ENCODE measurements around the gene DNM3. TPM values are rescaled to one million over a fixed set of nuclear protein-coding genes. Genes with fewer than 3 reads are reported as not detected.

DNM3 gene
- total RNA-seq, 1 donor from 2014 or later = 1.3 TPM

GRCh38 chr1:171913385-171913784, 72.1 kb downstream of the DNM3 start:
- intact Hi-C loops (cut with micrococcal nuclease) = no loop called here

- intact Hi-C loops (cut with micrococcal nuclease) = no loop called here
Measured at GRCh38 chr1:171916315-171916771, 75.0 kb downstream of the DNM3 start.

GRCh38 chr1:171917331-171917730, 76.0 kb downstream of the DNM3 start:
- intact Hi-C loops (cut with micrococcal nuclease) = no loop called here

GRCh38 chr1:171919891-171920887, 78.9 kb downstream of the DNM3 start:
- intact Hi-C loops (cut with micrococcal nuclease) = no loop called here

GRCh38 chr1:171922999-171923398, 81.7 kb downstream of the DNM3 start:
- intact Hi-C loops (cut with micrococcal nuclease) = no loop called here

GRCh38 chr1:171929121-171929520, 87.8 kb downstream of the DNM3 start:
- intact Hi-C loops (cut with micrococcal nuclease) = no loop called here

- intact Hi-C loops (cut with micrococcal nuclease) = no loop called here
Measured at GRCh38 chr1:171931752-171932151, 90.5 kb downstream of the DNM3 start.

GRCh38 chr1:171934664-171935063, 93.4 kb downstream of the DNM3 start:
- intact Hi-C loops (cut with micrococcal nuclease) = no loop called here

GRCh38 chr1:171935086-171935485, 93.8 kb downstream of the DNM3 start:
- intact Hi-C loops (cut with micrococcal nuclease) = no loop called here

GRCh38 chr1:171935664-171936063, 94.4 kb downstream of the DNM3 start:
- intact Hi-C loops (cut with micrococcal nuclease) = no loop called here

GRCh38 chr1:171937938-171938337, 96.6 kb downstream of the DNM3 start:
- intact Hi-C loops (cut with micrococcal nuclease) = no loop called here

- intact Hi-C loops (cut with micrococcal nuclease) = no loop called here
Measured at GRCh38 chr1:171939740-171940139, 98.4 kb downstream of the DNM3 start.

- intact Hi-C loops (cut with micrococcal nuclease) = no loop called here
Measured at GRCh38 chr1:171940368-171940767, 99.1 kb downstream of the DNM3 start.

- intact Hi-C loops (cut with micrococcal nuclease) = no loop called here
Measured at GRCh38 chr1:171941920-171942319, 100.6 kb downstream of the DNM3 start.

- intact Hi-C loops (cut with micrococcal nuclease) = no loop called here
Measured at GRCh38 chr1:171943973-171944561, 102.8 kb downstream of the DNM3 start.

GRCh38 chr1:171948511-171948910, 107.2 kb downstream of the DNM3 start:
- intact Hi-C loops (cut with micrococcal nuclease) = no loop called here

- intact Hi-C loops (cut with micrococcal nuclease) = no loop called here
Measured at GRCh38 chr1:171949316-171949715, 108.0 kb downstream of the DNM3 start.

GRCh38 chr1:171953835-171954234, 112.5 kb downstream of the DNM3 start:
- intact Hi-C loops (cut with micrococcal nuclease) = no loop called here

- intact Hi-C loops (cut with micrococcal nuclease) = no loop called here
Measured at GRCh38 chr1:171954361-171954760, 113.1 kb downstream of the DNM3 start.

GRCh38 chr1:171961861-171962260, 120.6 kb downstream of the DNM3 start:
- intact Hi-C loops (cut with micrococcal nuclease) = no loop called here

- intact Hi-C loops (cut with micrococcal nuclease) = no loop called here
Measured at GRCh38 chr1:171963762-171964161, 122.5 kb downstream of the DNM3 start.

- intact Hi-C loops (cut with micrococcal nuclease) = no loop called here
Measured at GRCh38 chr1:171965777-171966176, 124.5 kb downstream of the DNM3 start.

Data from T-helper 2 cell treated with Interferon-gamma antibody and Interleukin-4, amounts not matched to agents 100 ng/mL and 5 ng/mL, for 36 hours (primary cell).